Osteocyte (in vitro differentiated cells): ENCODE results near the gene PTTG1IP. TPM values are rescaled to one million over a fixed set of nuclear protein-coding genes. Genes with fewer than 3 reads are reported as not detected.

Experiments
- DNase-seq: peaks from one replicate; pipeline ENCODE4 v3.0.0; 2021; ENCODE audit warnings: mixed read lengths; ENCODE audit not compliant: unreplicated experiment; ENCODE audit errors: extremely low spot score
- H3K27ac Mint-ChIP-seq: one replicate; pipeline ENCODE4 v1.8.0; 2021; ENCODE audit warnings: mild to moderate bottlenecking, mixed read lengths; ENCODE audit not compliant: unreplicated experiment
- H3K27me3 Mint-ChIP-seq: one replicate; pipeline ENCODE4 v1.8.0; 2021; ENCODE audit warnings: mixed read lengths; ENCODE audit not compliant: unreplicated experiment
- H3K36me3 Mint-ChIP-seq: one replicate; pipeline ENCODE4 v1.8.0; 2021; ENCODE audit warnings: mixed read lengths; ENCODE audit not compliant: unreplicated experiment
- H3K4me1 Mint-ChIP-seq: one replicate; pipeline ENCODE4 v1.8.0; 2021; ENCODE audit warnings: mixed read lengths; ENCODE audit not compliant: unreplicated experiment
- H3K4me3 Mint-ChIP-seq: one replicate; pipeline ENCODE4 v1.8.0; 2021; ENCODE audit warnings: mild to moderate bottlenecking, moderate library complexity, mixed read lengths; ENCODE audit not compliant: unreplicated experiment
- H3K9me3 Mint-ChIP-seq: one replicate; pipeline ENCODE4 v1.8.0; 2021; ENCODE audit warnings: mixed read lengths; ENCODE audit not compliant: unreplicated experiment
- total RNA-seq: library from RNA; stranded (reverse); gene quantifications from 2 replicates; pipeline ENCODE4 v1.2.1, GENCODE V29; 2021
- TF ChIP-seq, protein P1 (sequence below): fragments of 200-600 bp; sonication (generic); IDR thresholded peaks from 2 replicates; pipeline ENCODE4 v1.5.0; 2021; ENCODE audit warnings: antibody characterized with exemption, mild to moderate bottlenecking, moderate library complexity

The PTTG1IP gene
- total RNA-seq, 1 donor from 2014 or later = 318 TPM

DNA sequence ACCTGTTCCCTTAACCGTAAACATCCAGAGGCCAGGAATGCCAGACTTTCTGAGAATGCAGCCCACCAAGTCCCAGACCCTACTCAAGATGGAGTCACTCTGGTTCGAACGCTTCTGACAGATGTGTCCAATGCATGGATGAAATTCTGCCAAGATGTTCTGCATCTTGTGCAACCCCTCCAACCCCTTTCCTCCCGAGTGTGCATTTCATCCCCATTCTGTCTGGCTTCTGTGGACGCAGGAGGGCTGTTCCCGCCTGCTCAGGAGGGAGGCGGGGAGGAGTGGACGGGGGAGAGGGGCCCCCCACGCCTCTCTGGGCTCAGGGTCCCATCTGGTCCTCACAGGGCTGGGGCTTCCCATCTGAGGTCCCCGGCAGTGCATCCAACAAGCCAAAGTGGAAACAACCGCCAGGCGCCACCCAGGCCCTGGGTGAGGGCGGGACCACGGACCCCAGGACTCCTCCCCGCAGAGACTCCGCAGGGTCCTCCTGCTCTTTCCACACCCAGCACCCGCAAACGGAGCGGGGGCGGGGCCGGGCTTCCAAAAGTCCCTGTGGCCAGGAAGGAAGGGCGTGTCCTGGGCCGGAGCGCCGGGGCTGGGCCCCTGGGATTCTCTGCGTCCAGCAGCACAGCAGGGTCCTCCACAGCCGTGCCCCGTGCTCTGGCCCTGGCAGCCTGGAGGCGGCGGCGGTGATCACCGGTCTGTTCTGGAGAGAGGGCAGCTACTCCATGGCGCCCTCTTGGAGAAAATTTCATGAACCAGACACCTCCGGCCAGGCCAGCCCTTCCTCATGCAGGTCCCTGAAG is 27.9 kb downstream of the PTTG1IP start:
- H3K4me1 Mint-ChIP-seq = peaks cover 23% of the 10 kb centered on the region

DNA sequence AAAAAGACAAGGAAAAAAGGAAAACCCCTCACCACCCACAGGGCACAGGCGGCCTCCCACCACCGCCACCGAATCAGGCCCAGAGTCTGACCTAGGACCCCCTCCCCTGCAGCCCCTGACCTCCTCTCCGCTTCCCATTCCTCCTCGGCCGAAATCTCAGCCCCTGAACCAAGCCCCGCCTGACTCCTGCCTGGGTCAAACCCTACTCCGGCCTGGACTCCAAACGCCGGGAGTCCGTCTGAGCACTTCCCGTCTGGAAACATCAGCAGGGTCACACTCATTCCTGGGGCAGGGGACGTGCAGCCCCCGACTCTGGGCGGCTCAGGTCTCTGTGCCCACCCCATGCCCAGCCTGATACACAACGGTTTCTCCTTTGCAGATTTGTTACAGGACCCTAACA is 29.2 kb downstream of the PTTG1IP start:
- H3K27ac Mint-ChIP-seq = no peak overlapping the region
- no peak overlapping the region for H3K4me3 Mint-ChIP-seq
- peaks cover 5% of the 10 kb centered on the region for H3K36me3 Mint-ChIP-seq
- peaks cover 10% of the 10 kb centered on the region for H3K27me3 Mint-ChIP-seq
- H3K4me1 Mint-ChIP-seq = peaks cover 23% of the 10 kb centered on the region
- no peak for DNase-seq
- no peaks in the 10 kb centered on the region for H3K9me3 Mint-ChIP-seq
- TF ChIP-seq, protein P1, sequence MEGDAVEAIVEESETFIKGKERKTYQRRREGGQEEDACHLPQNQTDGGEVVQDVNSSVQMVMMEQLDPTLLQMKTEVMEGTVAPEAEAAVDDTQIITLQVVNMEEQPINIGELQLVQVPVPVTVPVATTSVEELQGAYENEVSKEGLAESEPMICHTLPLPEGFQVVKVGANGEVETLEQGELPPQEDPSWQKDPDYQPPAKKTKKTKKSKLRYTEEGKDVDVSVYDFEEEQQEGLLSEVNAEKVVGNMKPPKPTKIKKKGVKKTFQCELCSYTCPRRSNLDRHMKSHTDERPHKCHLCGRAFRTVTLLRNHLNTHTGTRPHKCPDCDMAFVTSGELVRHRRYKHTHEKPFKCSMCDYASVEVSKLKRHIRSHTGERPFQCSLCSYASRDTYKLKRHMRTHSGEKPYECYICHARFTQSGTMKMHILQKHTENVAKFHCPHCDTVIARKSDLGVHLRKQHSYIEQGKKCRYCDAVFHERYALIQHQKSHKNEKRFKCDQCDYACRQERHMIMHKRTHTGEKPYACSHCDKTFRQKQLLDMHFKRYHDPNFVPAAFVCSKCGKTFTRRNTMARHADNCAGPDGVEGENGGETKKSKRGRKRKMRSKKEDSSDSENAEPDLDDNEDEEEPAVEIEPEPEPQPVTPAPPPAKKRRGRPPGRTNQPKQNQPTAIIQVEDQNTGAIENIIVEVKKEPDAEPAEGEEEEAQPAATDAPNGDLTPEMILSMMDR = no peak

More for the DNA sequence above, 27.9 kb downstream of the PTTG1IP start:
- no peaks in the 10 kb centered on the region for H3K9me3 Mint-ChIP-seq
- peaks cover 10% of the 10 kb centered on the region for H3K27me3 Mint-ChIP-seq
- no peak overlapping the region for H3K4me3 Mint-ChIP-seq
- no peak for DNase-seq
- H3K36me3 Mint-ChIP-seq = peaks cover 15% of the 10 kb centered on the region
- H3K27ac Mint-ChIP-seq = no peak overlapping the region
- TF ChIP-seq, protein P1 = peak; percentile 50

DNA sequence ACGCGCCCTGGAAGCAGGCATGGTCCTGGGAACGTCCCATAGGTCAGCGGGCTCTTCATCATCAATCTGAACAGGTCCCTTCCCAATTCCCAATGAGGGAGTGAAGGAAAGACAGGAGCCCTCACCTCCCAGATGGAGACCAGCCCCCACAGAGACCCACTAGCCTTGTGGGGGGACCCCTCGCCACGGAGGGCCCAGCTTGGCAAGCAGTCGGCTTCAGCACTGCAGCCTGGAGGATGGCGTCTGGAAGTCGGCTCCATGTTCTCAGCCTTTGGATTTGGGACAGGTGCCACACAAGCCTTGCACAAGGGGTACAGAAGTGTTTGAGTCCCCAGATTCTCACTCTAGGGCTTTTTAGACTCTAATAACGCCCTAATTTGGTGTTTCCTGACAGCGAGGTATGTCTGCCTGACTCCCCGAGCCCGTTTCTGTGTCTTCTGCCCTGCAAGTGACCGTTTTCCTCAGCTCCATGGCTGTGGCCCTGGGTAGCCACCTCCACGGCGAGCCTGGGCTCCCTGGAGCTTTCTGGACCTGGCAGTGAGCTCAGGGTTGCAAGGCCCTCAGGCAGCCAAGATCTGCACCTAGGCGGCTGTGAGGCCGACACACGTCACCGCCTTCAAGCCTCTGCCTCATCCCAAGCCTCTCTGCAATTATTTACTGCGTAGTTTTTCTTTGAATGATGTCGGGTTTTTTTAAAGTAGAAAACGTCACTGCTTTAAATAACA is 30.6 kb downstream of the PTTG1IP start:
- no peak for DNase-seq
- H3K27me3 Mint-ChIP-seq = peaks cover 10% of the 10 kb centered on the region
- no peak overlapping the region for H3K4me3 Mint-ChIP-seq
- H3K27ac Mint-ChIP-seq = no peak overlapping the region
- peaks cover 23% of the 10 kb centered on the region for H3K4me1 Mint-ChIP-seq
- H3K9me3 Mint-ChIP-seq = no peaks in the 10 kb centered on the region
- TF ChIP-seq, protein P1 = no peak
- no peaks in the 10 kb centered on the region for H3K36me3 Mint-ChIP-seq

DNA sequence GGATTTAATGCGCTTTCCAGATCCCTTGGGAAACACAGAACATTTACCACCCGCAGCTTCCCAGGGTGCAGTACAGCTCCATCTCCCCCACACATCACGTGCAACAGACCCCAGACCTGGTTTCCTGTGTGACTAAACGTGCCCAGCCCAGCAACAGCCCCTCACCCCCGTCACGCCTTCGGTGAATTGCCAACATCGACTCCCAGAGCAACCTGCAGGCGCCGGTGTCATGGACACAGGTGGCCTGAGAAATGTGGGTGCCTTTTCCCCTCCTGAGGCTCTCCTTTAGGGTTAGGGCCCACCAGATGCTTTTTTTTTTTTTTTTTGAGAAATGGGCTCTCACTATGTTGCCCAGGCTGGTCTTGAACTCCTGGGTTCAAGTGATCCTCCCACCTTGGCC is 31.4 kb downstream of the PTTG1IP start:
- TF ChIP-seq, protein P1 = no peak
- Mint-ChIP-seq H3K9me3 (no peaks in the 10 kb centered on the region), H3K4me1 (peaks cover 26% of the 10 kb centered on the region), H3K27me3 (peaks cover 10% of the 10 kb centered on the region), H3K4me3 (no peak overlapping the region), H3K27ac (no peak overlapping the region), H3K36me3 (no peaks in the 10 kb centered on the region)
- DNase-seq = no peak

DNA sequence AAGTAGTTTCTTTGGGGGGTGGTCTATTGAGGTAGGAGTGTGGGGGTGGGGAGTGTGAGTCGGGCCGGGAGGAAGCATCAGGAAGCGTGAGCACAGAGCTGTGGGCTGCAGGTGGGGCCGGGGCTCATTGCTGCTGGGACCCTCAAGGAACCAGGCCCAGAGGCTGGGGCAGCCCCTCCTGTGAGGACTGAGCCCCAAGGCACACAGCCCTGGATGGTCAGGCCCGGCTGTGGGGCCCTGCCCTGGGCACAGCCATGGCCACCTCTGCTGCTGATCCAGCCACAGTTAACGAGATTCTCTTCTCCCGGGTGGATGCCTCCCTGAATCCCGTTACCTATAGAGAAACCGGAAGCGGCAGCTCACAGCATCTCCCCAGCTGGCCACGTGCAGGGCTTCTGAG is 32.7 kb downstream of the PTTG1IP start:
- H3K9me3 Mint-ChIP-seq = no peaks in the 10 kb centered on the region
- TF ChIP-seq, protein P1 = no peak
- no peak overlapping the region for H3K4me3 Mint-ChIP-seq
- peaks cover 10% of the 10 kb centered on the region for H3K27me3 Mint-ChIP-seq
- H3K36me3 Mint-ChIP-seq = no peaks in the 10 kb centered on the region
- DNase-seq = no peak
- no peak overlapping the region for H3K27ac Mint-ChIP-seq
- peaks cover 22% of the 10 kb centered on the region for H3K4me1 Mint-ChIP-seq
